HG02678 (cell line): Measurements from ENCODE around the gene SECISBP2L.
"Not testable (repeated sequence)": the region's sequence is repeated elsewhere in the genome, so short reads cannot be mapped to it uniquely, and the experiment has no call there.

ENCODE experiments used
- ATAC-seq: cut with Tn5 transposase; IDR thresholded peaks from one replicate; pipeline ENCODE4 v1.9.1; 2021; ENCODE audit warnings: mild to moderate bottlenecking, moderate library complexity; ENCODE audit not compliant: unreplicated experiment

The SECISBP2L gene

GRCh38 chr15:48996276-48996675 lies 50.0 kb downstream of the SECISBP2L start:
- no peak for ATAC-seq

DNA sequence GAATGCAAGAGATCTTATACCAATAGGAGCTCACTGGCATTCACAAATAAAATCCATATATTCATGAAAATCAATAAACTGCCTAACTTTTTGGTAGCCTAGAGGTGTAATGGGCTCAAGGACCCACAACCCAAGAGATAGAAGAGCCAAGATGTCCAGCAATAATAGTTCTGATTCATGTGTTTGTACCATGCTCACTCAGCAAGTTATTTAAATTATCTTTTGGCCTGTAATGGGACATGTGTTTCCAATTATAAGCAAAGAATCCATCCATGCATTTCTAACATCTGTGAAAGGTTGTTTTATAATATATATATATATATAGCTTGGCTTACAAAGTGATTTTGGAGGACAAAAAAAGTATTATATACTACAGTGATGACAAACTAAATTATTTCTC lies 52.9 kb downstream of the SECISBP2L start:
- ATAC-seq: no peak

DNA sequence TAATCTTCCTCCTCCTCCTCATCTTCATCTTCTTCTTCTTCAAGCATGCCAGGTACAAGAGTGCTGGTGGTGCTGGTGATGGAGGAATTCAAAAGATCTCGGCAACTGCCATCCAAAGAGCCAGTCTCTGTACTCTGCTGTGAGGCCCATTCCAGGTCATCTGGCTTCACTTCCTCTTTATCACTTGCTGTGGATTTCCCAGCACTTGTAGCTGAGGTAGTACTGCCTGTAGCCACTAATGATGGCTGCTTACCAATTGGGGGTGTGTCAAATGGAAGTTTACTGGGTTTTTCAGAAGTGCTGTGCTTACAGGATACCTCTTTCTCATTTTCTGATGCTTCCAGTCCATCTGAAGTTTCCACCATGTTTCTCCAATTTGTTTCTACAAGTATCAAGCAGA lies 53.7 kb downstream of the SECISBP2L start:
- ATAC-seq: peak; percentile 89

DNA sequence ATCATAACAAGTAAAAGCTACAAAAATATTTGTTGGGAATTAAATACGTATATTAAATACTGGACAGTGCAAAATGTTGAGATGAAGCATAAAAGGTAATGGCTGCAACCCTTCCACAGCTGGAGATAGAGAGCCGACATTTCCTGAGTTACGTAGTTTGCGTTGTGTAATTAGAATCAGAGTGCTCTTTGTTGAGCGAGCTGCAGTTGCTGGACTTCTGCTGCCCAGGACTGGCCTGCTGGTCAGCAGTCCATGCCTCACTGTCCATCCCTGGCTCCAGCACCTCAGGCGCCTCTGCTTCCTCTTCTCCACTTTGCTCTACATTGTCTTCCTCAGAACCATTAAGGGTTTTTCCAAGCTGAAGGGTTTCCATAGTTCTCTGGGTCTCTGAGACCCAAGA lies 54.1 kb downstream of the SECISBP2L start:
- ATAC-seq: no peak

GRCh38 chr15:48989170-48989569 lies 57.1 kb downstream of the SECISBP2L start:
- no peak for ATAC-seq

DNA sequence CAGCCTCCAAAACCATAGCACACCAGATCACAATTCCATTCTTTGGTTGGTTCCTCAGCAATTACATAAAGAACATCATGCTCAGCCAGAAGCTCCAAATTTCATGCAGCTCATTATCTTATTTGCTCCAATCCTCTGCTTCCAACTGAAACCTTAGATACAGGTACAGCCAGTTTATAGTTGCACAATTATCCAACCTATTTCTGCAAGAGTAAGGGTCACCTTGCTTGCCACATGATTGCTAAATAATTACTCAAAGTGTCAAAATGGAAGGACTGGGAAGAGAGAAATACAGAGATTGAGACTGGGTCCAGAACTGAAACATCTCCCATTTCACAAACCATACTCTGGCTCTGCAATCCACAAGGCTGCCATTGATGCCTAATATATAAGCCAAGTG lies 59.1 kb downstream of the SECISBP2L start:
- no peak for ATAC-seq

- no peak for ATAC-seq
Measured at GRCh38 chr15:48986240-48986639, 60.0 kb downstream of the SECISBP2L start.

DNA sequence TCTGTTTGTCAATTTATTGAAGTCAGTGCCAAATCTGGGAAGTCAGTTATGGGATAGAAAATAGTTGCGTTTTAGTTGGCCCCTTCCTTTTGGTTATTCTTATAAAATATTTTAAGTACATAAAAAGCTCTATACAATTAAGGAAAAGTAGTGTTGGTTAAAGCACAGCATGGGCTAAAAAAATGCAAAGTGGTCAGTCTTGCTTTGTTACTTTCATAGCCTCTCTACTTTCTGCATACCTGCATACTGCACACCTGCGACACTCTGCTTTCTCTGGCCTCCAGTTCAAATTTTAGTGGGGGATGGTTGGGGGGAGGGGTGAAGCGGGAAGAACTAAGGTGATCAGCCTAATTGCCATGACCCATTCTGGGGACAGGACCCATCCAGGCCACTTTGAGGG lies 60.7 kb downstream of the SECISBP2L start:
- ATAC-seq: no peak

GRCh38 chr15:48984811-48985352 lies 61.4 kb downstream of the SECISBP2L start:
- no peak for ATAC-seq

DNA sequence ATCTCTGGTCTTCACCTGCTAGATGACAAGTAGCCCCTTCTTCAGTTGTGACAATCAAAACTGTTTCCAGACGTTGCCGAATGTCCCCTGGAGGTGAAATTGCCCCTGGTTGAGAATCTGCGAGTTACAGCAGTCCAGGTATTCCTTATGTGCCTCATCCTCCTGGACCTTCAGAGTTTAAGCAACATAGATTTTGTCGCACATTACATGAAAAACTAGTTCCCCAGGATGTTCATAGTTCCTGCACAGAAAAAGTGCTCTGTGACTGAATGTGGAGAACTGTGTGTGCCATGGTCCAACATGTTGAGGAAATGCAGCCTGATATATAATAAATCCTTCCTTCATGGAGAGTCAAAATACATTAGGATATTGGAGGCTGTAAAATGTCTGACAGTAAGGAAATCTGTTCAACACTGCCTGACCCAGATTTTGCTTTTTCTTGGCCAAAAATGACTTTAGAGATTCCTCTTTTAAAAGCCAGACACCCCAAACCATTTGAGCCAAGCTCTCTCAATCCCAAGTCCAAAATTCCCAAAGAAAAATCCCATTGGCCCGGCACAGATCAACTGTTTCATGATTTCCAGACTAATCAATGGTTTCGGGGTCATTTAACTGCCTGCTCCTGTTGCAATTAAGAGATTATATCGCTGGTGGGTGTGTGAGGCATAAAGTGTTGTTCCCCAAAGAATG lies 62.1 kb downstream of the SECISBP2L start:
- no peak for ATAC-seq

GRCh38 chr15:48983300-48983699 lies 62.9 kb downstream of the SECISBP2L start:
- ATAC-seq: no peak

- ATAC-seq: no peak
Measured at GRCh38 chr15:48981941-48982340, 64.3 kb downstream of the SECISBP2L start.

DNA sequence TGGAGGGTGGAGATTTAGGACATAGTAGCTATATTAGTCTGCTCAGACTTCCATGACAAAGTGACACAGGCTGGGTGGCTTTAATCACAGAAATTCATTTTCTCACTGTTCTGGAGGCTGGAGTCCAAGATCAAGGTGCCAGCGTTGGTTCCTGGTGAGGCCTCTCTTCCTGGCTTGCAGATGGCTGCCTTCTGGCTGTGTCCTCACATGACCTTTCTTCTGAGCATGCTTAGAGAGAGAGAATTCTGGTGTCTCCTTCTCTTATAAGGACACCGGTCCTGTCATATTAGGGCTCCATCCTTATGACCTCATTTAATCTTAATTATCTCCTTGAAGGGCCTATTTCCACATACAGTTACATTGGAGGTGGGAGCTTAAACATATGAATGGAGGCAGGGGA lies 67.6 kb downstream of the SECISBP2L start:
- ATAC-seq: no peak

DNA sequence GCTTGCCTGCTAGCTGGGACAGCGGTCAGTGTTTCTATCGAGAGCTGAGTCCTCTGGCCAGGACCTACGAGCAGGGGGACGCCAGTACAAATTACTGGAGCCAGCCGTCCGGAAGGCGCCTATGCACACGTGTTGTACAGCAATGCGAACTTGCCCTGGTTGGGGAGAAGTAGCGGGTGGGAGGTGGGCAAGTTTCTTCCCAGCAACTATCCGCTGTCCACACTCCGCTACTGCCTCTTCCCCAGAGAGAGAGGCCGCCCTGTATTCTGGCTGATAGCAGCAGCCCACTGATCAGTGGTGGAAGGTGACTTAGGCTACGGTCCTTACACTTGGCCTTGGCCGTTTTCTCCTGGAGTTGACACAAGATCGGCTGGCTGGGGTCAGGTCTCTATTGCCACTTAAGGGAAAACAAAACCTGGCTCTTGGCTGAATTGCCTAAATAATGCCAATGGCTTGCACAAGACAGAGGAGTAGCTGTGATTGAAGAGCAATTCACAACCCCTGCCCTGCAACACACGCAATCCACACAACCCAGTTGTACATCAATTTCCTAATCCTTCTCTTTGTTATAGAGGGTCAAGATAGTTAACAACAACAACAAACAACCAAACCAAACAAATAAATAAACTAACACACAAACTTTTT lies 69.7 kb downstream of the SECISBP2L start:
- ATAC-seq: no peak

- peak; percentile 99 for ATAC-seq
Measured at GRCh38 chr15:48975472-48976419, 70.5 kb downstream of the SECISBP2L start.

DNA sequence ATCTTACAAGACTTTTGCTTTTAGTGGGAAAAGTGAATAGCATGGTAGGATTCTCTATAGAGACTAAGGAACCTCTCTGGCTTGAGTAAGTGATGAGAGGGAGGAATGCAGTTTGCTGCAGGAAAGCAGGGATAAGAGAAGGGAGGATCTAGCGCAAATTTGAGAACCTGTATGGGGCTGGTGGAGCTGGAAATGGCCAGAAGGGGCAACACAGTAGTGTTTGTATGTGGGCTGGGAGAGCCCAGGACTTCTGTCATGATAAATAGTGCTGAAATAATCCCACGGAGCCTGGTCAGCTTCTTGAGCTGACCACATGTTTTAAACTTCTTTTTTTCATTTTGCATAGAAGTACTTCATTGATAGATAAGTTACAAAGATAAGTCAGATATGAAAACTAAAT lies 71.4 kb downstream of the SECISBP2L start:
- ATAC-seq: no peak

- ATAC-seq: no peak
Measured at GRCh38 chr15:48972750-48973503, 73.3 kb downstream of the SECISBP2L start.

GRCh38 chr15:48970926-48971325 lies 75.3 kb downstream of the SECISBP2L start:
- not testable (repeated sequence) for ATAC-seq

DNA sequence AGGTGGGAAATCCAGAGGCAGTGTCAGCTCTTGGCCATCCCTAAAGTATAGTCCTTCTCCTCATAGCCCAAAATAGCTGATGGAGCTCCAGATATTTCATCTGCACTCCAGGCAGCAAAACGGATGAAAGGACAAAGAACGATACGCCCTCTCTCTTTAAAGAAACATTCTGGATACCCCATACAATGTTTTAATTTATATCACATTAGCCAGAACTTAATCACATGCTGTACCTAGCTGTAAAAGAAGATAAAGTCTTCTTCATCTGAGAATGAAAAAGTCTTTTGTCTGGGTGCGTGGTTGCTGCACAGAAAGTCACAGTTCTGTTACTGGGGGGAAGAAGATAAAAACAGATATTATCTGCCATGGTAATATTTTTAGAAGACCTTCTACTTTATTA lies 78.2 kb downstream of the SECISBP2L start:
- no peak for ATAC-seq

GRCh38 chr15:48967336-48967735 lies 78.9 kb downstream of the SECISBP2L start:
- no peak for ATAC-seq
